ENCODE measurements around the gene COL16A1. TPM values are rescaled to one million over a fixed set of nuclear protein-coding genes. Genes with fewer than 3 reads are reported as not detected.

The COL16A1 gene
- total and polyA plus RNA-seq, 2 of the 13 experiments (the other 11 are each of a cell fraction or from before 2014, with no cell fraction given), result 4.3 to 12.2 TPM

GRCh38 chr1:31705080-31705866 lies 1.5 kb upstream of the COL16A1 start (continued):
- no peak for TF ChIP-seq ZBTB4 (CRISPR knock-in tag; IDR thresholded peaks at IDR 0.05; ENCODE audit: borderline replicate concordance)
- peak; percentile 72; the same call in 1 of the 2 replicates for TF ChIP-seq ZNF430 (CRISPR knock-in tag; IDR thresholded peaks at IDR 0.05)
- TF ChIP-seq MXI1 (IDR thresholded peaks at IDR 0.05; ENCODE audit: borderline replicate concordance, low read depth, low read length), result no peak
- no peak for TF ChIP-seq ZNF546 (CRISPR knock-in tag; conservative IDR thresholded peaks at IDR 0.05)
- no peak for TF ChIP-seq MED1 (CRISPR knock-in tag; IDR thresholded peaks at IDR 0.05)
- peak; percentile 99 for TF ChIP-seq MAFG (CRISPR knock-in tag; IDR thresholded peaks at IDR 0.05)
- TF ChIP-seq YY1 (IDR thresholded peaks at IDR 0.05; ENCODE audit: insufficient read depth, insufficient replicate concordance, low read depth, low read length), result peak; percentile 33
- TF ChIP-seq ZNF17 (CRISPR knock-in tag; IDR thresholded peaks at IDR 0.05), result no peak
- TF ChIP-seq ZBED4 (CRISPR knock-in tag; IDR thresholded peaks at IDR 0.05; ENCODE audit: borderline replicate concordance), result no peak
- no peak for TF ChIP-seq MYNN (CRISPR knock-in tag; IDR thresholded peaks at IDR 0.05; ENCODE audit: low read depth)
- TF ChIP-seq ZNF800 (CRISPR knock-in tag; IDR thresholded peaks at IDR 0.05), result peak; percentile 33; the same call in 1 of the 2 replicates
- no peak for TF ChIP-seq NR3C1 (CRISPR knock-in tag; IDR thresholded peaks at IDR 0.05)
- no peak for TF ChIP-seq POGK (CRISPR knock-in tag; conservative IDR thresholded peaks at IDR 0.05)
- TF ChIP-seq NR2F6 (IDR thresholded peaks at IDR 0.05), result no peak
- no peak for TF ChIP-seq NR2F6 (CRISPR knock-in tag; IDR thresholded peaks at IDR 0.05)
- no peak for TF ChIP-seq LCORL (IDR thresholded peaks at IDR 0.05)
- 0 out of 2 replicates have a peak, but pooled peaks have one; percentile 29 for TF ChIP-seq LCORL (CRISPR knock-in tag; IDR thresholded peaks at IDR 0.05)
- no peak for TF ChIP-seq SOX13 (IDR thresholded peaks at IDR 0.05)
- no peak for TF ChIP-seq SOX13 (CRISPR knock-in tag; conservative IDR thresholded peaks at IDR 0.05 in 1 of 2, IDR thresholded peaks at IDR 0.05 in 1 of 2)
